H1 (cell line): ENCODE data around the gene SLC51B. TPM values are rescaled to one million over a fixed set of nuclear protein-coding genes. Genes with fewer than 3 reads are reported as not detected.

ENCODE experiments used
- CHD7 ChIP-seq: fragments of 300-600 bp; sonication (generic); IDR thresholded peaks from 2 replicates; pipeline ENCODE4 v1.7.1; 2012; ENCODE audit warnings: low read length, moderate library complexity, mild to moderate bottlenecking, inconsistent platforms; ENCODE audit not compliant: insufficient replicate concordance
- RFX5 ChIP-seq: IDR thresholded peaks from 2 replicates; pipeline ENCODE4 v1.6.1; 2011; ENCODE audit warnings: low read depth, low read length, improper control_type of control experiment, borderline replicate concordance
- SAP30 ChIP-seq: fragments of 300-600 bp; sonication (generic); IDR thresholded peaks from 2 replicates; pipeline ENCODE4 v1.7.1; 2012; ENCODE audit warnings: low read length, moderate library complexity, mild to moderate bottlenecking, inconsistent platforms; ENCODE audit not compliant: insufficient read depth, insufficient replicate concordance
- SIN3A ChIP-seq, 2 experiments: IDR thresholded peaks in 1 of 2; conservative IDR thresholded peaks in 1 of 2; 2 replicates each; pipeline ENCODE4 v1.6.1; 2011 to 2012; ENCODE audit warnings: low read length in 2 of 2, improper control_type of control experiment in 1 of 2, low read depth in 1 of 2, mild to moderate bottlenecking in 1 of 2
- ZNF274 ChIP-seq: IDR thresholded peaks from 2 replicates; pipeline ENCODE4 v1.7.0; 2012; ENCODE audit warnings: low read length, borderline replicate concordance; ENCODE audit errors: extremely low read depth
- polyA plus RNA-seq, 7 experiments: library from polyadenylated mRNA; depleted of rRNA in 3 of 7; stranded (reverse) in 5 of 7; unstranded in 2 of 7; fragments of >200 nt in 5 of 7; fragments of 200-250 nt in 2 of 7; gene quantifications; 1 replicate in 5 of 7; 2 replicates in 1 of 7; 4 replicates in 1 of 7; pipeline versions ENCODE4 v1.2.1 to v1.2.3, GENCODE V29; 2011 to 2013; ENCODE audit warnings: missing spikeins in 2 of 7, mixed read lengths in 2 of 7
- total RNA-seq: library from RNA; stranded (reverse); fragmentation: NEBNext Ultra II Directional; extraction: Animal tissue kit (Norgen Biotek cat#: 25700); gene quantifications from 2 replicates; pipeline ENCODE4 v1.2.1, GENCODE V29; 2021

SLC51B gene
- total and polyA plus RNA-seq, 2 of the 8 experiments (the other 6 are each of a cell fraction or from before 2014, with no cell fraction given), result not detected

- TF ChIP-seq CHD7, result no peak
- no peak for TF ChIP-seq RFX5
- no peak for TF ChIP-seq SIN3A (conservative IDR thresholded peaks at IDR 0.05 in 1 of 2, IDR thresholded peaks at IDR 0.05 in 1 of 2; ENCODE audit: low read depth in 1 of 2, low read length in 2 of 2)
- no peak for TF ChIP-seq ZNF274
- no peak for TF ChIP-seq SAP30
- TF ChIP-seq, all 59 proteins: peak for 0
These were observed 57.7 kb downstream of the SLC51B start (continued) for GRCh38 chr15:65102912-65103311.
